K562 (cell line): ENCODE data around the gene AGPAT3. TPM values are rescaled to one million over a fixed set of nuclear protein-coding genes. Genes with fewer than 3 reads are reported as not detected.
A peak's percentile ranks its signal among the peaks of the same experiment; 100 is the strongest.

Source experiments
- ADNP ChIP-seq: fragments of 200-800 bp; sonication (Bioruptor generic); IDR thresholded peaks from 2 replicates; pipeline ENCODE4 v1.6.1; 2016; ENCODE audit warnings: missing genetic modification characterization, missing compliant biosample characterization
- CBX2 ChIP-seq: fragments of 200-600 bp; sonication (generic); IDR thresholded peaks from one replicate; pipeline ENCODE4 v1.6.1; 2012; ENCODE audit warnings: mild to moderate bottlenecking, low read length, inconsistent platforms; ENCODE audit not compliant: insufficient read depth, poor library complexity, severe bottlenecking
- CCNT2 ChIP-seq: IDR thresholded peaks from 2 replicates; pipeline ENCODE4 v1.6.1; 2011; ENCODE audit warnings: borderline replicate concordance, low read depth, mild to moderate bottlenecking, moderate library complexity, mixed read lengths, low read length; ENCODE audit not compliant: insufficient read length; ENCODE audit errors: extremely low read depth
- FUS ChIP-seq: fragments of 200-400 bp; formaldehyde crosslinking; optimal IDR thresholded peaks from 2 replicates; pipeline ENCODE3; 2017; ENCODE audit warnings: low read depth, low read length
- HMGXB4 ChIP-seq: sonication (generic); formaldehyde crosslinking; IDR thresholded peaks from 2 replicates; pipeline ENCODE4 v1.8.1; 2023; ENCODE audit warnings: mild to moderate bottlenecking, missing genetic modification reagents
- MYBL2 ChIP-seq, 2 experiments: fragments of 450-650 bp in 1 of 2; sonication (generic) in 1 of 2; formaldehyde crosslinking in 1 of 2; IDR thresholded peaks; 2 replicates each; pipeline versions ENCODE4 v1.6.1 to v1.8.1; 2017 to 2022; ENCODE audit warnings: borderline replicate concordance in 1 of 2, inconsistent platforms in 1 of 2, low read depth in 1 of 2, mild to moderate bottlenecking in 1 of 2, missing genetic modification reagents in 1 of 2, moderate library complexity in 1 of 2
- NBN ChIP-seq: fragments of 450-650 bp; IDR thresholded peaks from 2 replicates; pipeline ENCODE4 v1.6.1; 2016; ENCODE audit warnings: low read depth, mild to moderate bottlenecking
- NFIX ChIP-seq: fragments of 250-450 bp; sonication (Bioruptor Pico); IDR thresholded peaks from 2 replicates; pipeline ENCODE4 v1.4.0; 2020; ENCODE audit warnings: low read depth, mild to moderate bottlenecking, moderate library complexity
- NR2F6 ChIP-seq: fragments of 450-650 bp; formaldehyde crosslinking; IDR thresholded peaks from 2 replicates; pipeline ENCODE4 v1.4.0; 2020; ENCODE audit warnings: mild to moderate bottlenecking
- OTX1 ChIP-seq: fragments of 450-650 bp; formaldehyde crosslinking; IDR thresholded peaks from 2 replicates; pipeline ENCODE4 v1.4.0; 2022; ENCODE audit warnings: mild to moderate bottlenecking
- RERE ChIP-seq: sonication (generic); formaldehyde crosslinking; IDR thresholded peaks from 2 replicates; pipeline ENCODE4 v1.8.0; 2023; ENCODE audit warnings: missing genetic modification reagents, mild to moderate bottlenecking, borderline replicate concordance
- THAP12 ChIP-seq: fragments of 250-450 bp; sonication (Bioruptor Pico); IDR thresholded peaks from 2 replicates; pipeline ENCODE4 v1.9.0; 2021; ENCODE audit warnings: mild to moderate bottlenecking, inconsistent platforms
- polyA plus RNA-seq, 8 experiments: library from polyadenylated mRNA; depleted of rRNA in 4 of 8; stranded (reverse) in 5 of 8; unstranded in 3 of 8; fragments of >200 nt; fragmentation: Nextera tagmentation in 2 of 8; fragmentation: Illumina TruSeq in 1 of 8; extraction: Ambion mirVana in 2 of 8; extraction: Trizol in 1 of 8; gene quantifications; 2 replicates each; pipeline versions ENCODE4 v1.2.1 to v1.2.3, GENCODE V29; 2011 to 2014; ENCODE audit warnings: inconsistent platforms in 1 of 8, missing spikeins in 1 of 8
- total RNA-seq, 7 experiments: library from RNA; depleted of rRNA in 6 of 7; stranded (reverse); fragments of >200 nt in 6 of 7; fragmentation: Illumina TruSeq in 2 of 7; extraction: Trizol in 2 of 7; gene quantifications; 2 replicates each; pipeline versions ENCODE4 v1.2.1 to v1.2.3, GENCODE V29; 2011 to 2021; ENCODE audit warnings: low replicate concordance in 1 of 7
- TF ChIP-seq, protein P1 (sequence below): fragments of 450-650 bp; formaldehyde crosslinking; IDR thresholded peaks from 2 replicates; pipeline ENCODE4 v1.4.0; 2022; ENCODE audit warnings: mild to moderate bottlenecking, moderate library complexity

AGPAT3 gene
- total and polyA plus RNA-seq, 9 of the 15 experiments (the other 6 are each of a cell fraction or from before 2014, with no cell fraction given), result 1.5 to 88.4 (median 35.7) TPM

- peak; percentile 38; the same call in 1 of the 2 replicates for TF ChIP-seq NBN
- no peak for TF ChIP-seq NFIX (CRISPR knock-in tag)
- no peak for TF ChIP-seq CBX2
- TF ChIP-seq THAP12 (CRISPR knock-in tag), result no peak
- no peak for TF ChIP-seq FUS
- TF ChIP-seq OTX1 (CRISPR knock-in tag), result peak; percentile 58; the same call in 1 of the 2 replicates
- TF ChIP-seq NR2F6 (CRISPR knock-in tag), result 0 out of 2 replicates have a peak, but pooled peaks have one; percentile 44
- peak; percentile 18 for TF ChIP-seq CCNT2
- peak; percentile 82; the same call in 1 of the 2 replicates for TF ChIP-seq HMGXB4
- TF ChIP-seq, protein P1, sequence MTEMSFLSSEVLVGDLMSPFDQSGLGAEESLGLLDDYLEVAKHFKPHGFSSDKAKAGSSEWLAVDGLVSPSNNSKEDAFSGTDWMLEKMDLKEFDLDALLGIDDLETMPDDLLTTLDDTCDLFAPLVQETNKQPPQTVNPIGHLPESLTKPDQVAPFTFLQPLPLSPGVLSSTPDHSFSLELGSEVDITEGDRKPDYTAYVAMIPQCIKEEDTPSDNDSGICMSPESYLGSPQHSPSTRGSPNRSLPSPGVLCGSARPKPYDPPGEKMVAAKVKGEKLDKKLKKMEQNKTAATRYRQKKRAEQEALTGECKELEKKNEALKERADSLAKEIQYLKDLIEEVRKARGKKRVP, result no peak; the same call in none of the 2 replicates
- TF ChIP-seq MYBL2 (IDR thresholded peaks at IDR 0.05; ENCODE audit: low read depth), result no peak
- TF ChIP-seq MYBL2 (CRISPR knock-in tag; IDR thresholded peaks at IDR 0.05; ENCODE audit: borderline replicate concordance), result no peak
- no peak; the same call in 1 of the 2 replicates for TF ChIP-seq ADNP (tag)
- TF ChIP-seq RERE (CRISPR knock-in tag), result no peak
These were observed 73.9 kb downstream of the AGPAT3 start (continued) for GRCh38 chr21:43938751-43939442.
